Measurements from ENCODE around the gene PLPPR3. TPM values are rescaled to one million over a fixed set of nuclear protein-coding genes. Genes with fewer than 3 reads are reported as not detected.
A peak's percentile ranks its signal among the peaks of the same experiment; 100 is the strongest.

The PLPPR3 gene
- total and polyA plus RNA-seq, 9 of the 15 experiments (the other 6 are each of a cell fraction or from before 2014, with no cell fraction given): 0.01 to 48.2 (median 8.6) TPM

- TF ChIP-seq, protein P1, sequence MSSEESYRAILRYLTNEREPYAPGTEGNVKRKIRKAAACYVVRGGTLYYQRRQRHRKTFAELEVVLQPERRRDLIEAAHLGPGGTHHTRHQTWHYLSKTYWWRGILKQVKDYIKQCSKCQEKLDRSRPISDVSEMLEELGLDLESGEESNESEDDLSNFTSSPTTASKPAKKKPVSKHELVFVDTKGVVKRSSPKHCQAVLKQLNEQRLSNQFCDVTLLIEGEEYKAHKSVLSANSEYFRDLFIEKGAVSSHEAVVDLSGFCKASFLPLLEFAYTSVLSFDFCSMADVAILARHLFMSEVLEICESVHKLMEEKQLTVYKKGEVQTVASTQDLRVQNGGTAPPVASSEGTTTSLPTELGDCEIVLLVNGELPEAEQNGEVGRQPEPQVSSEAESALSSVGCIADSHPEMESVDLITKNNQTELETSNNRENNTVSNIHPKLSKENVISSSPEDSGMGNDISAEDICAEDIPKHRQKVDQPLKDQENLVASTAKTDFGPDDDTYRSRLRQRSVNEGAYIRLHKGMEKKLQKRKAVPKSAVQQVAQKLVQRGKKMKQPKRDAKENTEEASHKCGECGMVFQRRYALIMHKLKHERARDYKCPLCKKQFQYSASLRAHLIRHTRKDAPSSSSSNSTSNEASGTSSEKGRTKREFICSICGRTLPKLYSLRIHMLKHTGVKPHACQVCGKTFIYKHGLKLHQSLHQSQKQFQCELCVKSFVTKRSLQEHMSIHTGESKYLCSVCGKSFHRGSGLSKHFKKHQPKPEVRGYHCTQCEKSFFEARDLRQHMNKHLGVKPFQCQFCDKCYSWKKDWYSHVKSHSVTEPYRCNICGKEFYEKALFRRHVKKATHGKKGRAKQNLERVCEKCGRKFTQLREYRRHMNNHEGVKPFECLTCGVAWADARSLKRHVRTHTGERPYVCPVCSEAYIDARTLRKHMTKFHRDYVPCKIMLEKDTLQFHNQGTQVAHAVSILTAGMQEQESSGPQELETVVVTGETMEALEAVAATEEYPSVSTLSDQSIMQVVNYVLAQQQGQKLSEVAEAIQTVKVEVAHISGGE (CRISPR knock-in tag; IDR thresholded peaks at IDR 0.05): peak in 1 of 3 experiments; percentile 85; a peak in 2 of 6 replicates
- TF ChIP-seq RBM15 (IDR thresholded peaks at IDR 0.05; ENCODE audit: insufficient read depth, low read length) (no peak), ERF (CRISPR knock-in tag; IDR thresholded peaks at IDR 0.05) (no peak), PHB (CRISPR knock-in tag; IDR thresholded peaks at IDR 0.05) (no peak), SMAD4 (CRISPR knock-in tag; conservative IDR thresholded peaks at IDR 0.05) (peak; percentile 82), ZNF24 (IDR thresholded peaks at IDR 0.05) (no peak), ELF1 (tag; IDR thresholded peaks at IDR 0.05) (peak; percentile 58), CREBBP (IDR thresholded peaks at IDR 0.05; ENCODE audit: low read depth, low read length) (no peak), CCNT2 (IDR thresholded peaks at IDR 0.05; ENCODE audit: borderline replicate concordance, extremely low read depth, insufficient read length, low read depth, low read length) (peak; percentile 67), GABPA (tag; conservative IDR thresholded peaks at IDR 0.05; ENCODE audit: low read depth) (peak; percentile 73; the same call in 1 of the 2 replicates), ZNF324 (CRISPR knock-in tag; IDR thresholded peaks at IDR 0.05) (no peak), NRF1 (conservative IDR thresholded peaks at IDR 0.05 in 1 of 2, IDR thresholded peaks at IDR 0.05 in 1 of 2) (peak in 1 of 2 experiments; percentile 83; a peak in 2 of 4 replicates)
- TF ChIP-seq, protein P2, sequence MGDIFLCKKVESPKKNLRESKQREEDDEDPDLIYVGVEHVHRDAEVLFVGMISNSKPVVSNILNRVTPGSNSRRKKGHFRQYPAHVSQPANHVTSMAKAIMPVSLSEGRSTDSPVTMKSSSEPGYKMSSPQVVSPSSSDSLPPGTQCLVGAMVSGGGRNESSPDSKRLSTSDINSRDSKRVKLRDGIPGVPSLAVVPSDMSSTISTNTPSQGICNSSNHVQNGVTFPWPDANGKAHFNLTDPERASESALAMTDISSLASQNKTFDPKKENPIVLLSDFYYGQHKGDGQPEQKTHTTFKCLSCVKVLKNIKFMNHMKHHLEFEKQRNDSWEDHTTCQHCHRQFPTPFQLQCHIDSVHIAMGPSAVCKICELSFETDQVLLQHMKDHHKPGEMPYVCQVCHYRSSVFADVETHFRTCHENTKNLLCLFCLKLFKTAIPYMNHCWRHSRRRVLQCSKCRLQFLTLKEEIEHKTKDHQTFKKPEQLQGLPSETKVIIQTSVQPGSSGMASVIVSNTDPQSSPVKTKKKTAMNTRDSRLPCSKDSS (IDR thresholded peaks at IDR 0.05; ENCODE audit: low read depth, partially characterized antibody): no peak
- TF ChIP-seq, protein P3, sequence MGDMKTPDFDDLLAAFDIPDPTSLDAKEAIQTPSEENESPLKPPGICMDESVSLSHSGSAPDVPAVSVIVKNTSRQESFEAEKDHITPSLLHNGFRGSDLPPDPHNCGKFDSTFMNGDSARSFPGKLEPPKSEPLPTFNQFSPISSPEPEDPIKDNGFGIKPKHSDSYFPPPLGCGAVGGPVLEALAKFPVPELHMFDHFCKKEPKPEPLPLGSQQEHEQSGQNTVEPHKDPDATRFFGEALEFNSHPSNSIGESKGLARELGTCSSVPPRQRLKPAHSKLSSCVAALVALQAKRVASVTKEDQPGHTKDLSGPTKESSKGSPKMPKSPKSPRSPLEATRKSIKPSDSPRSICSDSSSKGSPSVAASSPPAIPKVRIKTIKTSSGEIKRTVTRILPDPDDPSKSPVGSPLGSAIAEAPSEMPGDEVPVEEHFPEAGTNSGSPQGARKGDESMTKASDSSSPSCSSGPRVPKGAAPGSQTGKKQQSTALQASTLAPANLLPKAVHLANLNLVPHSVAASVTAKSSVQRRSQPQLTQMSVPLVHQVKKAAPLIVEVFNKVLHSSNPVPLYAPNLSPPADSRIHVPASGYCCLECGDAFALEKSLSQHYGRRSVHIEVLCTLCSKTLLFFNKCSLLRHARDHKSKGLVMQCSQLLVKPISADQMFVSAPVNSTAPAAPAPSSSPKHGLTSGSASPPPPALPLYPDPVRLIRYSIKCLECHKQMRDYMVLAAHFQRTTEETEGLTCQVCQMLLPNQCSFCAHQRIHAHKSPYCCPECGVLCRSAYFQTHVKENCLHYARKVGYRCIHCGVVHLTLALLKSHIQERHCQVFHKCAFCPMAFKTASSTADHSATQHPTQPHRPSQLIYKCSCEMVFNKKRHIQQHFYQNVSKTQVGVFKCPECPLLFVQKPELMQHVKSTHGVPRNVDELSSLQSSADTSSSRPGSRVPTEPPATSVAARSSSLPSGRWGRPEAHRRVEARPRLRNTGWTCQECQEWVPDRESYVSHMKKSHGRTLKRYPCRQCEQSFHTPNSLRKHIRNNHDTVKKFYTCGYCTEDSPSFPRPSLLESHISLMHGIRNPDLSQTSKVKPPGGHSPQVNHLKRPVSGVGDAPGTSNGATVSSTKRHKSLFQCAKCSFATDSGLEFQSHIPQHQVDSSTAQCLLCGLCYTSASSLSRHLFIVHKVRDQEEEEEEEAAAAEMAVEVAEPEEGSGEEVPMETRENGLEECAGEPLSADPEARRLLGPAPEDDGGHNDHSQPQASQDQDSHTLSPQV (IDR thresholded peaks at IDR 0.05): 0 out of 2 replicates have a peak, but pooled peaks have one; percentile 44
Observed at GRCh38 chr19:797528-798414, 24.0 kb downstream of the PLPPR3 start (continued).

Measured in K562 (cell line).